GM18870 (cell line): Measurements from ENCODE around the gene IGSF21.

Experiments used
- ATAC-seq: cut with Tn5 transposase; IDR thresholded peaks from one replicate; pipeline ENCODE4 v1.9.1; 2021; ENCODE audit warnings: moderate library complexity; ENCODE audit not compliant: unreplicated experiment

The IGSF21 gene

DNA sequence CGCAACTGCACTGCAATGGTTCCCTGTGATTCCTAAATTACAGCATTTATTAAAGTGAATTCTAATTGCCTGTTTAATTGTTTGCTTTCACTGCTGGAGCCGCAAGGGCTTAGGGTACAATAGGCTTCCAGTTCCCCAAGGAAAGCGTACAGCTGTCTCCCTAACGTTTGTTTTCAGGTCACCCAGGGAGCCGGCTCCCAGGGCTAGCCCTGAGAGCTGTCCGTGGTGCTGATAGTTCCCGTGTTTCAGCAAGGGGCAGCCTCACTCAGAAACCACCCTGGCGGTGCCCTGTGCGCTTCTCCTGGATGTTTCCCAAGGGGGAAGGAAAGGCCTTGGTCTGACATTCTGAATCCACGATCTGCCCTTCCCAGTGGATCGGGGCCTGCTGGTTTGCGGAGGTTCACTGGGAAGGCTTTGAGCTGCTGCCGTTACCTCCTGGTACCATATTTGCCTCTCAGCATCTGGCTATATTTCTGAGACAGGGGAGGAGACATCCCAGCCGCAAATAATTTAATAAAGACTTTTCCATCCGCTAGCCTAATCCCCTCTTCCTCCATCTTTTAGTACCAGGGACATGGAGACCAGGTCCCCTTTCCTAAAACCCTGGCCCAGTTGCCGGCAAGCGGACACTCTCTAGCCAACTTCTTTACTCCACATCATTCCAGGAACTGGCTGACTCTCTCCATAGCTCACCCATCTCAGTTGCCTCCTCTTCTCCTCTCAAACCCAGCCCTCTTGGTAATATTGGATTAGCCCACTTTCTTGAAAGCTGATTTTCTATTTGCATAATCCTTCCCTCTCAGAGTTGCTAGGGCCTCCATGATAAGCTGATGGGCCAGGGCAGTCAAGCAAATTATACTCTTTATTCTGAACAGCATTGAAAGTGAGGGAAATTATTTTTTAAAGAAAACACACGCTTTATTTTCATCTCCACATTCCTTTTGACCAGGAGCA lies 149.0 kb downstream of the IGSF21 start:
- no peak for ATAC-seq

DNA sequence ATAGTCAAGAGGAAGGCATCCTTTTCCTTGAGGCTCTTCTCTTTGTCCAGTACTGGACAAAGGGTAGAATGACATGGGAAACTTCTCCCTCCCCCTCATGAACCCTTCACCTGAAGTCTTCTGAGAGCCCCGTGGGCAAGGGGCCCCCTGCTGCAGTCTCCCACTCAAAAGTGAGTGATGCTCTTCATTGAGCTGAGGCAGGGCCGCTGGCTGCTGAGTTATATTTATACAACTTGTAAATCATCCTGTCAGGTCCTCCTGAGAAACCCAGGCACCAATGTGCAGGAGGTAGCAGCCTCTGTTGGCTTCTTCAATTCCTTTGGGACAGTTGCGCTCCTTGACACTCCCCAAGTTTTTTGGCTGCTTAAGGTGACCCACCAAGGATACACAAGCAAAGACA lies 150.2 kb downstream of the IGSF21 start:
- no peak for ATAC-seq

- no peak for ATAC-seq
These were observed 154.3 kb downstream of the IGSF21 start for GRCh38 chr1:18261891-18262290.

DNA sequence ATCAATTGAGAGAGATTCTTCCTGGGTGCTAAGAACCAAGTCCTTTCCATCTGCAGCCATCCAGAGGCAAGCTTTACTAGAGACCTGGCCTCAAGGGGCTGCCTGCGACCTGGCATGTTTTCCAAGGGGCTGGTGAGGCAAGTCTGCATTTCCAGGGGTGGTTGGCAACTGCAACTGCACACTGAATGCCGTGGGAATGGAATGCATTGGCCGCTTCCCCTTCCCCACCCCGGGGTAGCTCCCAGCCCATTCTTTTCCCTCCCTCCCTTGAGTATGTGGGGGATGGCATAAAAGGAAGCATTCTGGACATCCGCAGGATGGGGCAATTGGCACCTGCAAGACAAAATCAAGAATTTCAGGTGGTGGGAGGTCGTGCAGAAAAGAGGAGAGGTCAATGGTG lies 155.1 kb downstream of the IGSF21 start:
- ATAC-seq, result no peak

- ATAC-seq, result no peak
These were observed 156.0 kb downstream of the IGSF21 start for GRCh38 chr1:18263547-18264120.

GRCh38 chr1:18264450-18265039 lies 156.9 kb downstream of the IGSF21 start:
- no peak for ATAC-seq

GRCh38 chr1:18265641-18266040 lies 158.0 kb downstream of the IGSF21 start:
- ATAC-seq, result no peak

GRCh38 chr1:18266391-18266790 lies 158.8 kb downstream of the IGSF21 start:
- ATAC-seq, result no peak

DNA sequence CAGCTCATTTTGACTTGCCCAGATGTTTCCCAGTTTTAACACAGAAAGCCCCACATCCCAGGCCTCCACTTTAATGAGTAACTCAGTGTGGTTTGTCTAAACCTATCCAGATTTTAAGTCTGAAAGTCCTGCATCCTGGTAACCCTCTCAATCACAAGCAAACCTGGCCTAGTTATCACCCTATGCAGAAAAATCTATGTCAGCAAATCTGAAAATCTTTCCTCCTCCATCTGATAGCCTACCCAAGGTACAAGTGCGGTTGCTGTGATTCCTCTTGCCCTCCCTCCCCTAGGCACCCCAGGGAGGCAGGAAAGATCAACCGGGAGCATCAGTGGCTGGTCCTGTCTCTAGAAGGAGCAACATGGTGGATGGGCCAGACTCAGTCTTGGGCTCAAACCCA lies 163.7 kb downstream of the IGSF21 start:
- ATAC-seq, result no peak

DNA sequence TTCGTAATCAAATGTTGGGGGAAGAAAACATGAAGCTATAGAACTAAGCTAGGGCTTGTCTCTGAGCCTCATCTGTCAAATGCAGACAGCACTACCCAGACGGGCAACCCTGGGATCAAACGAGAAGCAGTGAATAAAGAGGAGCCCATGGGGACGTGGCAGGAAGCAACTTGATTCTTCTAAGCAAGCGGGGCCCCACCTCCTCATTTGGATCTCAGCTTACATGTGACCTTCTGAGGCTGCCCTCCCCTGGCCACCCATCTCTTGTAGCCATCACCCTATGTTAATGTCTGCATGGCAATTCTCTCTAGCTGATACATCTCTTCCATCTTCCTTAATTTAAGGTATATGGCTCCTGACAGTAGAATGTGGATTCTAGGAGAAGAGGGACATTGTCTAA lies 171.3 kb downstream of the IGSF21 start:
- no peak for ATAC-seq

DNA sequence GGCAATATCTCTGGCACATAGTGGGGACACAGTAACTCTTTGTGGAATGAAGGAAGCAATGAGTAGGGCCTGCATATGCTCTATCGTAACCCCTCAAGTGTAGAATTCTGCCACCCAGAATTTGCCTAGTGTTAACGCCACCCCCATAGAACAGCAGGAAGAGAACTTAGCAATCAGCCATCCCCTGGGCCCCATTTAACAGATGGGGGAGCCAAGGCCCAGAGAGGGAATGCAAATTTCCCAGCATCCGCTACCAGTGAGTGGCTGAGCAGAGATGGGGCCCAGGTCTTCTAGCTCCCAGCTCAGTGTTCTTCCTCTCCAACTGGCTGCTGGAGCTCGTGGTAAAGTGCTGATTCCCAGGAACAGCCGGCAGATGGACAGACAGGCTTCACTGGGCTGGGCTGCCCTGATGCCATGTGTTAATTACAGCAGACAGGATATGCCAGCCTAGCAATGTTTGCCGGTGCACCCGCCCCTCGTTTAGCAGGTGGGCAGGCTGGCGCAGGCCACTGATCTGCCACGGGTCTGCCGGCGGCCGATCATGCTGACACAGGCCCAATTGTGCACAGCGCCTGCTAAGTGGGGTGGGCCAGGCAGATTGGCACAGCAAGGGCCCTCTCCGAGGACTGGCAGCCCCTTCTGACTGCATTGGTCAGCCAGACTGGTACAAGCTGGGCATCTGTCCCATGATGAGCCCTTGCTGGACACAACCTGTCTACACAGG lies 171.9 kb downstream of the IGSF21 start:
- ATAC-seq, result no peak

DNA sequence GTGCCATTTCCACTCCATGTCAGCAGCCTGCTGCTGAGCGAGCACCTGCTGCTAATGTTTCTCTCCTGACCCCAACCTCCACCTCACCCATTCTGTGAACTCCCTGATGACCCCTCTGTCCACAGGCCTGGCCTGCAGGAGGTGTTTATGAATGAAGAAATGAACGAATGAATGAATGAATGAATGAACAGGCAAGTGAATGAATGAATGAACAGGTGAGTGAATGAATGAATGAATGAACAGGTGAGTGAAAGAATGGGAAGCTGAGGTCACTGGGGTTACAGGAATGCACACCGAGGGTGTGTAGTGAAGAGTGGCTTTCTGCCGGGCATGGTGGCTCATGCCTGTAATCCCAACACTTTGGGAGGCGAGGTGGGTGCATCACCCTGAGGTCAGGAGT lies 173.4 kb downstream of the IGSF21 start:
- ATAC-seq, result no peak

DNA sequence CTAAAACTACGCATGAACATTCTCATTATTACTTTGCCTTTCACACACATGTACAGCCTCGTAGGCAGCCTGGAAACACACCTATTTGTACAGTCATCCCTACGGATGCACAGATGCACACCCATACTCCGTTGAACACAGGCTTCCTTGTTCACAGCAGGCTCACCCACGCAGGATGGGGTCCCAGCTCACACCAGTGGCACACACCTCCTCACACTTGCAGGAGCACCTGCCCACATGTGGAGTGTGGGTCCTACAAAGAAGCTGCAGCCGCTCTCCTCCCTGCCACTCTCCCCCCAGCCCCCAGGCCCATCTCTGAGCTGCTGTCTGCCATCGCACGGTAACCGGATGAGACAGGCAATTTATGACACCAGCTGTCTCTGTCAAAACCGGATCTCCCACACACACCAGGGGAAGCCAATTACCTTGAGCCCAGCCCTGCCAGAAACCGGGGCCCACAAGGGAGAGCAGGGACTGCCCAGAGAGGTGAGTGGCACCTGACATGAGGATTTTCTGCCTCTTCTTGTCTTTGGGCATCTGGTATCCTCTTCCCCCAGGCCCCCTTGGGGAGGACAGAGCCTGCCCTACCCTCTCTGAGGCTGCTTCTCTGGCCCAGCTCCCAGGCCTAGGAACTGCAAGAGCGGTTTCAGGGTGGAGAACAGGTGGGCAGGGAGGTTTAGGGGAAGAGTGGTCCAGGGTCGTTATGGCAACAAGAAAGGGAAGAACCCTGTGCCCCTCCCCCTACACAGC lies 175.4 kb downstream of the IGSF21 start:
- no peak for ATAC-seq

DNA sequence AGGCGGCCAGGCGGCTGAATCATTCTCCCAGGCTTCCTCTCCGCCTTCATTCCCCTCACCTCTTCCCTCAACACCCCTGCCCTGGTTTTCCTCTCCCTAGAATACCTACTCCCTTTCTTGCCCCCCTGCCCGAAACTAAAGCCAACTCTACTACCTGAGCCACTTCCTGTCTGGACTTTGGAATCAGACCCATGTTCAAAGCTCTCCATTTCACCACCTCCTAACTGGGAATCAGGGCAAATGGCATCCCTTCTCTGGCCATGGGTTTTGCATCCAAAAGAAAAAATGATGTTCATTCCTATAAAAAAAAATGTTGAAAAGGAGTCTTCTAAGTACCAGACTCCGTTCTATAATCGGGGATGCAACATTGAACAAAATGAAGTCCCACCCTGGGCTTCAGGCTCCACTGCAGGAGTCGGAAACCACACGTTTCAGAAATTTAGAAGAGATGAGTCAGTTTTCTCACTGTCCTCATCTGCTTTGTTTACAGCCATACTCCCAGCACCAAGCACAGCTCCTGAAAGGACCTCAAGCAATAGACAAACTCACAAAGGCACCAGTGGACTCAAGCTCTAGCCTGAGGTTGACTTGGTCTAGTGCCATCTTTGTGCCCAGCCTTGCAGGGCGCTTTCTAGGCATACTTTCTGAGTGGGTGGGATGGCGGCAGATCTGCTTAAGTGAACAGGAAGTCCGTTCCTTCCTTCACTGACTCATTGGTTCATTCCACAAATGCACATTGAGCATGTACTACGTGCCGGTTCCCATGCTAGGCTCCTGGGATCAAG lies 176.2 kb downstream of the IGSF21 start:
- no peak for ATAC-seq

DNA sequence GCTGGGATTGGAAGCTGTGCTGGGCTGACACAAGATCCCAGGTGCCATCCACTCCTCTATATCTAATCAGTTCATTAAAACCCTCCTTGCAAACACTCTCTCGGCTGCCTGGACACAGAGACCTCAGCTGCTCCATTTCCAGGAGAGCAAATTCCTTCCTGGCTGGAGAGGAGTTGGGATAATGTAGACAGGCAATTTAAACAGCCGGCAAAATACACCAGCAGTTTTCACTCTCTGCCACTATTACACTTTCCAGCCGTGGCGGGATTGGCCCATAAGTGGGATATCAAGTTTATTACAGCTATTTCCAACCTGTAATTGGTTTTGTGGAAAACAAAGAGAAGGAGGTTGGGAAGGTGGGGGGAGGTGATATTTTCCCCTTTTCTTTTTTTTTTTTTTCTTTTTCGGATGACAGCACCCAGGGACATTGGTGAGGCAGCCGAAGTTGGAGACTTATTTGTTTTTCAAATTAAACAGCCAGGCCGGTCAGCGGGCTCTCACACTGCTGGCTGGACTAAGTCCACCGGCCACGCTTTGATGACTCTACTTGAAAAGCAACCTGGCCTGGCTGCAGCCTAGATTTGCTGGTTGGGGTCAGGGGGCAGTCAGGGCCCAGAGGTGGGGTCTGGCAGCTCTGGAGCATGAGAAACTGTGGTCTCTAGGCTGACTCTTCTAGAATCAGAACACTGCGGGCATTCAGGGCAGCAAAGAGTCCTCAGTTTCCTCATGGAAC lies 177.4 kb downstream of the IGSF21 start:
- no peak for ATAC-seq

GRCh38 chr1:18285538-18285924 lies 177.9 kb downstream of the IGSF21 start:
- no peak for ATAC-seq

DNA sequence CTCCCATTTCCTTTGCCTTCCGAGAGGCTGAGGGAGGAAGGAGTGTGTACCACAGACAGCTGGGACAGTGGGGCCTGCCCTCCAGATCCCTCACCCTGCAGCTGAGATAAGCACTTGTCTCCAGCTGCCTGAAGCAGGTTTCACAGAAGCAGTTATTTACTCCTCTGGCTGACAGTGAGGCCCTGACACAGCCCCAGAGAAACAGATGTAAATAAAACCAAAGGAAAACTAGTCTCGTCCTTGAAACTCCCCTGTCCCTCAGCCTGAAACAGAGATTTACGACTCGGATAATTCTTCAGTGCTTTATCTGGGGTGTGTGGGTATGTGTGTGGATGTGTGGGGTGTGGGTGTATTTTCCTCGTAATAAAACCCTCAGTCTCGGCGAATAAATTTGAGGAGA lies 181.1 kb downstream of the IGSF21 start:
- ATAC-seq, result no peak

DNA sequence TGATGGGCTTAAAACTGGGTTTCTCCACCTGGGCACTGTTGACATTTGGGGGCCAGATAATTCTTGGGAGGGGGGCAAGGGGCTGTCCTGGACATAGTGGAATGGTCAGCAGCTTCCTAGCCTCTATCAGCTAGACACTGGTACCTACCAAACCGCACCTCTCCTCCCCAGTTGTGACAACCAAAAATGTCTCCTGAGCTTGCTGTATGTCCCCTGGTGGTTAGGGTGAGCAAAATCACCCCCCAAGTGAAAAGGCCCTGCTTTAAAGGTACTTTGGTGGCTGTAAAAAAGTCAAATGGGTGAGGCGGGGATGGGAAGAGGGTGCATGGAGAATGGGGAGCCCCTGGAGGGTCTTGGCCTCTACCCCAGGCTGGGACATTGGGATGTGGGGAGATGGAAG lies 182.0 kb downstream of the IGSF21 start:
- ATAC-seq, result no peak

DNA sequence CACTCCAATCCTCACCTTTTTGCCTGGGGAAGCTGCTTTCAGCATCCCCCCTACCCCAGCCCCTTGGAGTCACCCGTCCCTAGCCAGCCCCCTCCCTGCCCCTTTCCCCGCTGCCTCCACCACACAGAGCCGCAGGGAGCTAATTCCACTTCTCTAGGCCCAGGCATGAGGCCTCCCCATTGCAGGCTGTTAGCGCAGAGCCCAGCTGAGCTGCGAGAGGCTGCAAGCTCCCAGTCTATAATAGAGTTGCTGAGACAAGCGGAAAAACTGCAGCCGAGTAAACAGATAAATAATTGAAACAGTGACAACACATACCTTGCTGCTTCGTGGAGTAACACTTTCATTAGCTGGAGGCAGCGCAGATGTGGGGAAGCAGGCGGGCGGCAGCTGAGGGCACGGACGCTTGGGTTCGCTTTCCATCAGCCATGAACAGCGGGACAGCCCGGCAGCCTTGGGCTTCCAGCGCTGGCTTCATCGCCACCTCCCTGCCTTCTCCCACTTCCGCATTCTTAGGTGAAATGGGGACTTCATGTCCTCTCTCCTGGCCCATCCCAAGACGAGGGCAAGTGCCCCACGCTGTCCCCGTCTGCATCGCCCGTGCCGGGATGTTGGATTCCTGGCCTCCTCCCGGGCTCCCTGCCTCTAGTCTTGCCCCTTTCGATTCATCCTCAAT lies 183.3 kb downstream of the IGSF21 start:
- ATAC-seq, result no peak
